ENCODE data around the gene AOPEP. TPM values are rescaled to one million over a fixed set of nuclear protein-coding genes. Genes with fewer than 3 reads are reported as not detected.

The AOPEP gene
- total RNA-seq, 1 donor from 2014 or later: 92.3 TPM

DNA sequence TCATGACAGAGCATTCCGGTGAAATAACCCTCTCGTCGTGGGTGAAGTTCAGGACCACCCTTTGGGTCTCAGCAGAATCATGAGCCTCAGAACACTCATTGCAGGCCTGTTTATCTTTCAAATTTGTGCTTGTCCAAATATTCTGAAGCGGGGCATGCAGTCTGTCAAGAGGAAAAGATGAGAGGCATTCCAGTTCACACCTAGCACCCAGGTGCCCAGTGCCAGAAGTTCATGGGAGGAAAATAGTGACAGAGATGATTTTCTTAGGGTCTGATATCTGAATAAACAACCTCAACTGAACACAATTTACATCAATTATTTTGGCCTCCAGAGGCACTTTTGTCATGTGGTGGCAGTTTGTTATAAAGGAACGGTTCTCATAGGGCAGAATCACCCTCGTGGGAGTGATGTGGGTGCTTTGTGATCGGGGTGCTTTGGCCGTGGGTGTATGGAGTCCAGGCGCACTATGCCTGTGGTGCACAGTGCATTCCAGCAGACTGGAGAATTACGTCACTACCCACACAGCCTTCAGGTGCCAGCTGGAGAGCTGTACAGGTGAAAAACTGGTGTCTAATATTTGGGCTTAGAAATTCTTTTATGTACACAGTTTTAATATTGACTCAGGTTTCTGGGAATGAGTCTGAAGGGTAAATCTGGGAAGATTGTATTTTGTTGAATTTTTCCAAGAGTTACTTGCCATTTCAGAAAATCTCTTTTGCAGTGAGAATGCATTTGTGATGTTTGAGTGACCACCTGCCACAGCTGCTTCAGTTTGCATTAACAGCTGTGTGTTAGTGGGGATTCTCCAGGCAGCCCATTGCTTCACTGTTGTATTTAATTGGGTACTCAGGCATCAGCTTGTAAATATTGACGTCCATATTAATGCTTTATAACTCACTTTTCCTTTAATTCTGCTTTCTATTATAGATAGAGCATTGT, 301.7 kb downstream of the AOPEP start:
- DNase-seq (ENCODE audit: low spot score): no peak
- peaks cover 94% of the 10 kb centered on the region for H3K4me1 Mint-ChIP-seq (ENCODE audit: low read depth)
- peaks cover 20% of the 10 kb centered on the region for H3K36me3 Mint-ChIP-seq (ENCODE audit: low read depth)
- H3K27ac Mint-ChIP-seq (ENCODE audit: unreplicated experiment): peak overlapping the region; percentile 82
- no peak overlapping the region for H3K4me3 Mint-ChIP-seq (ENCODE audit: unreplicated experiment)
- no peaks in the 10 kb centered on the region for H3K27me3 Mint-ChIP-seq (ENCODE audit: low read depth)
- no peak for TF ChIP-seq CTCF (IDR thresholded peaks at IDR 0.05)
- no peaks in the 10 kb centered on the region for H3K9me3 Mint-ChIP-seq (ENCODE audit: low read depth)

DNA sequence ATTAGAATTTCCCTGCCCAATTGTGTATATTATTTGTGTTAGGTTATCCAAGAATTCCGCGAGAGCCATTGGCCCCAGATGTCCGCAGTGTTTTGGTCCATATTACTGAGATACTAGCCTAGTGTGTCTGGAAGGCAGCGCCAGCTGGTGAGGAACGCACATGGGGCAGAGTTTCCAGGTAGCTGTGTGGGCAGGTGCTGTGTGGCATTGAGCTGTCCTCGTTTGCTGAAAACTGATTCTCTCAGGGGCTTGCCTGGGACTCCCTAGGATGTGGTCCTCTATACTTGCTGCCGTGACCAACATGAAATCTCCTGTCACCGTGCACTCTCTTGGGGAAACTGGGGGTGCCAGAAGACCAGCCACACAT, 302.3 kb downstream of the AOPEP start:
- Mint-ChIP-seq H3K36me3 (ENCODE audit: low read depth) (peaks cover 20% of the 10 kb centered on the region), H3K27me3 (ENCODE audit: low read depth) (no peaks in the 10 kb centered on the region), H3K27ac (ENCODE audit: unreplicated experiment) (peak overlapping the region; percentile 82), H3K9me3 (ENCODE audit: low read depth) (no peaks in the 10 kb centered on the region), H3K4me1 (ENCODE audit: low read depth) (peaks cover 91% of the 10 kb centered on the region), H3K4me3 (ENCODE audit: unreplicated experiment) (no peak overlapping the region)
- no peak for DNase-seq (ENCODE audit: low spot score)
- TF ChIP-seq CTCF (IDR thresholded peaks at IDR 0.05): no peak

DNA sequence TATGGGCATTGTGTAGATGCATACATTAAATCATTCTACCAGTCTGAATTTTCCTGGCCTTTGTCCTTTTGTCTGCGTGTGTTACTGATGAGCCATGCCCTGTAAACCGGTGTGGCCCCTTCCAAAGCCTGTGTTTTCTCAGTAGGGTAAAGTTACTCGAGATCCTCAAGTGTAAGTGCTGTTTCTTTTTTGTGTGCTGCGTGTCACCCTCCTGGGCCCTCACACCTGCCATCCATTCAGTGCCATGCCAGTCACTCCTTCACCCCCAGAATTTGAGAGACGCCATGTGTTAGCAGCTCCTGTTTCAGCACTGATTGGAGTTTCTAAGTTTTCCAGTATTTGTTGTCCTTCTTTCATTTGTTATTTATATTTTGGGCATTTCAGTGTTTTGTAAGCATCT, 302.8 kb downstream of the AOPEP start:
- Mint-ChIP-seq H3K4me1 (ENCODE audit: low read depth) (peaks cover 90% of the 10 kb centered on the region), H3K27ac (ENCODE audit: unreplicated experiment) (peak overlapping the region; percentile 82), H3K9me3 (ENCODE audit: low read depth) (no peaks in the 10 kb centered on the region), H3K27me3 (ENCODE audit: low read depth) (no peaks in the 10 kb centered on the region), H3K4me3 (ENCODE audit: unreplicated experiment) (no peak overlapping the region), H3K36me3 (ENCODE audit: low read depth) (peaks cover 20% of the 10 kb centered on the region)
- TF ChIP-seq CTCF (IDR thresholded peaks at IDR 0.05): no peak
- DNase-seq (ENCODE audit: low spot score): no peak

DNA sequence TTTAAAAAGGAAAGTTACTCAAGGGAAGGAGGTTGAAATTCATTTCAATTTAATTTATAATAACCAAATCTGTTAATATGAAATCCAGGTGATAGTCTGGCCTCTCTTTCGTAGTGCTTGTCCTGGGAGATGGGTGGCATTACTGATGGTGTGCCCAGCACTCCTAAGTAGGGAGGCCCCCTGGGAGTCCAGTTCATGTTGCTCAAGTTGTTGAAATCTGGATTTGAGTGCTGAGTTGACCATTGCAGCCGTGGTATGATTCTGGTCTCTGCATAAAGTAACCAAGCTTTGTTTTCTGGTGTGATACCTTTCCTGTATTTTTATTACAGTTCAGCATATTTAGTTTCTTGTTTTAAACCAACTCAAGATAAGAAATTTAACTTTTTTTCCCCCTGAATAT, 303.2 kb downstream of the AOPEP start:
- H3K27me3 Mint-ChIP-seq (ENCODE audit: low read depth): no peaks in the 10 kb centered on the region
- no peak for DNase-seq (ENCODE audit: low spot score)
- H3K36me3 Mint-ChIP-seq (ENCODE audit: low read depth): peaks cover 21% of the 10 kb centered on the region
- H3K9me3 Mint-ChIP-seq (ENCODE audit: low read depth): no peaks in the 10 kb centered on the region
- H3K4me3 Mint-ChIP-seq (ENCODE audit: unreplicated experiment): no peak overlapping the region
- no peak for TF ChIP-seq CTCF (IDR thresholded peaks at IDR 0.05)
- peaks cover 90% of the 10 kb centered on the region for H3K4me1 Mint-ChIP-seq (ENCODE audit: low read depth)
- H3K27ac Mint-ChIP-seq (ENCODE audit: unreplicated experiment): peak overlapping the region; percentile 82

DNA sequence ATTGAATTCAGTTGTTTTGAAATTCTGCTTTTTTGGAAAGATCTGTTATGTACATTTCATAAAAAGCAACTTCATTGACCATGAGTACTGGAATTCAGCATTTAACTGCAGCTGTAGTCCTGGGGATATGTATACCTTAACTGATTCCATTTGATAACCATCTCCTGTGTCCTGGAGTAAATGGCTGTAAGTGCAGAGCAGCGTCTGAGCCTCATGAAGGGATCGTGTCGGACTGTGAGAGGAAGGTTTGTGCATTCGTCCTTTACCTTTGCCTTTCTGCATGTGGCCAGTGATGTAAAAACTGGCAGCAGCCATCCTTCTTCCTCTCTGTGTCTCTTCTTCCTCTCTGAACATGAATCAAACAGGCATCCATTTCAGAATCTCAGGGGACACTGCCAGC, 303.8 kb downstream of the AOPEP start:
- Mint-ChIP-seq H3K27ac (ENCODE audit: unreplicated experiment) (peak overlapping the region; percentile 58), H3K27me3 (ENCODE audit: low read depth) (no peaks in the 10 kb centered on the region), H3K4me1 (ENCODE audit: low read depth) (peaks cover 85% of the 10 kb centered on the region)

More for the DNA sequence above, 303.8 kb downstream of the AOPEP start:
- H3K4me3 Mint-ChIP-seq (ENCODE audit: unreplicated experiment): no peak overlapping the region
- DNase-seq (ENCODE audit: low spot score): no peak
- H3K36me3 Mint-ChIP-seq (ENCODE audit: low read depth): peaks cover 20% of the 10 kb centered on the region
- no peaks in the 10 kb centered on the region for H3K9me3 Mint-ChIP-seq (ENCODE audit: low read depth)
- no peak for TF ChIP-seq CTCF (IDR thresholded peaks at IDR 0.05)
